Muscle layer of duodenum (tissue), 2 donors: ENCODE data around the gene ITGB1BP1.
"Not testable (repeated sequence)": the region's sequence is repeated elsewhere in the genome, so short reads cannot be mapped to it uniquely, and the experiment has no call there.

Experiments used
- H3K27ac ChIP-seq: one replicate; pipeline ENCODE4 v1.7.0; 2013; ENCODE audit warnings: mild to moderate bottlenecking, low read length
- H3K27me3 ChIP-seq: one replicate; pipeline ENCODE4 v1.7.0; 2013; ENCODE audit warnings: low read depth, mild to moderate bottlenecking, control low read depth, low read length
- H3K36me3 ChIP-seq, 2 donors: one replicate each; pipeline ENCODE4 v1.7.0; 2013; ENCODE audit warnings: low read length in 2 of 2, control low read depth in 1 of 2, mild to moderate bottlenecking in 1 of 2; ENCODE audit not compliant: insufficient read depth in 2 of 2, control insufficient read depth in 1 of 2
- H3K4me1 ChIP-seq, 2 donors: one replicate each; pipeline ENCODE4 v1.7.0; 2013; ENCODE audit warnings: low read length in 2 of 2, mild to moderate bottlenecking in 2 of 2, control low read depth in 1 of 2, moderate library complexity in 1 of 2; ENCODE audit not compliant: insufficient read depth in 2 of 2, control insufficient read depth in 1 of 2
- H3K4me3 ChIP-seq, 2 donors: one replicate each; pipeline ENCODE4 v1.7.0; 2013; ENCODE audit warnings: low read length in 2 of 2, low read depth in 1 of 2, mild to moderate bottlenecking in 1 of 2
- H3K9me3 ChIP-seq, 2 donors: one replicate each; pipeline ENCODE4 v1.7.0; 2013; ENCODE audit warnings: low read length in 2 of 2, control low read depth in 1 of 2, mild to moderate bottlenecking in 1 of 2; ENCODE audit not compliant: control insufficient read depth in 1 of 2
- donor health status: healthy.

ITGB1BP1 gene

GRCh38 chr2:9400268-9401058, 22.9 kb downstream of the ITGB1BP1 start:
- Histone ChIP-seq H3K27ac (no peak overlapping the region), H3K4me3 (no peak overlapping the region), H3K27me3 (no peaks in the 10 kb centered on the region), H3K4me1 (peaks cover 6 to 24% of the 10 kb centered on the region in 2 donors), H3K36me3 (peaks cover 5 to 28% of the 10 kb centered on the region in 2 donors), H3K9me3 (no peaks in the 10 kb centered on the region)

GRCh38 chr2:9398881-9399780, 24.2 kb downstream of the ITGB1BP1 start:
- H3K4me3 ChIP-seq, result no peak overlapping the region
- no peaks in the 10 kb centered on the region for H3K27me3 ChIP-seq
- H3K9me3 ChIP-seq, result no peaks in the 10 kb centered on the region
- peaks cover 13 to 32% of the 10 kb centered on the region in 2 donors for H3K36me3 ChIP-seq
- H3K4me1 ChIP-seq, result peaks cover 3 to 19% of the 10 kb centered on the region in 2 donors
- H3K27ac ChIP-seq, result peak overlapping the region; percentile 31

GRCh38 chr2:9398251-9398650, 25.1 kb downstream of the ITGB1BP1 start:
- H3K4me3 ChIP-seq, H3K27ac ChIP-seq, H3K9me3 ChIP-seq, H3K27me3 ChIP-seq: not testable (repeated sequence)
- H3K36me3 ChIP-seq, result peaks cover 13 to 25% of the 10 kb centered on the region in 2 donors
- peaks cover 0 to 10% of the 10 kb centered on the region in 2 donors for H3K4me1 ChIP-seq

GRCh38 chr2:9397201-9397600, 26.1 kb downstream of the ITGB1BP1 start:
- no peaks in the 10 kb centered on the region for H3K9me3 ChIP-seq
- no peak overlapping the region for H3K4me3 ChIP-seq
- no peaks in the 10 kb centered on the region for H3K27me3 ChIP-seq
- H3K27ac ChIP-seq, result no peak overlapping the region
- peaks cover 16 to 18% of the 10 kb centered on the region in 2 donors for H3K36me3 ChIP-seq
- H3K4me1 ChIP-seq, result peaks cover 0 to 4% of the 10 kb centered on the region in 2 donors

- H3K27me3 ChIP-seq, result no peaks in the 10 kb centered on the region
- peaks cover 7 to 26% of the 10 kb centered on the region in 2 donors for H3K36me3 ChIP-seq
- H3K4me3 ChIP-seq, result no peak overlapping the region
- no peak overlapping the region for H3K27ac ChIP-seq
- peaks cover 0 to 4% of the 10 kb centered on the region in 2 donors for H3K4me1 ChIP-seq
- no peaks in the 10 kb centered on the region for H3K9me3 ChIP-seq
These were observed 28.5 kb downstream of the ITGB1BP1 start for GRCh38 chr2:9394816-9395215.

GRCh38 chr2:9392898-9393765, 30.2 kb downstream of the ITGB1BP1 start:
- Histone ChIP-seq H3K4me1 (no peaks in the 10 kb centered on the region), H3K36me3 (peaks cover 22 to 37% of the 10 kb centered on the region in 2 donors), H3K27me3 (no peaks in the 10 kb centered on the region), H3K27ac (no peak overlapping the region), H3K4me3 (no peak overlapping the region), H3K9me3 (no peaks in the 10 kb centered on the region)

GRCh38 chr2:9391961-9392720, 31.2 kb downstream of the ITGB1BP1 start:
- Histone ChIP-seq H3K4me3 (no peak overlapping the region), H3K4me1 (no peaks in the 10 kb centered on the region), H3K27ac (no peak overlapping the region), H3K27me3 (no peaks in the 10 kb centered on the region), H3K9me3 (no peaks in the 10 kb centered on the region), H3K36me3 (peaks cover 27 to 40% of the 10 kb centered on the region in 2 donors)

- Histone ChIP-seq H3K27ac (no peak overlapping the region), H3K4me3 (no peak overlapping the region), H3K9me3 (no peaks in the 10 kb centered on the region), H3K36me3 (peaks cover 31 to 40% of the 10 kb centered on the region in 2 donors), H3K27me3 (no peaks in the 10 kb centered on the region), H3K4me1 (no peaks in the 10 kb centered on the region)
These were observed 32.3 kb downstream of the ITGB1BP1 start for GRCh38 chr2:9390991-9391390.

- Histone ChIP-seq H3K4me1 (no peaks in the 10 kb centered on the region), H3K27me3 (no peaks in the 10 kb centered on the region), H3K27ac (no peak overlapping the region), H3K4me3 (no peak overlapping the region), H3K9me3 (no peaks in the 10 kb centered on the region), H3K36me3 (peaks cover 37 to 40% of the 10 kb centered on the region in 2 donors)
These were observed 33.0 kb downstream of the ITGB1BP1 start for GRCh38 chr2:9390151-9390850.
